GM13976 (cell line): Measurements from ENCODE around the gene NDOR1.
"Not testable (repeated sequence)": the region's sequence is repeated elsewhere in the genome, so short reads cannot be mapped to it uniquely, and the experiment has no call there.

Experiments
- DNase-seq: peaks from one replicate; pipeline ENCODE4 v3.0.0; 2012; ENCODE audit warnings: low spot score
- in situ Hi-C: fragments of 300-500 bp; cut with MboI; formaldehyde crosslinking; loops from one replicate; pipeline ENCODE4 v1.12.0; 2022; ENCODE audit warnings: low sequenced_read_pairs, mixed read lengths, inconsistent platforms; ENCODE audit not compliant: unreplicated experiment
- TF ChIP-seq, protein P1 (sequence below): IDR thresholded peaks from 2 replicates; pipeline ENCODE4 v1.5.1; 2012; ENCODE audit warnings: borderline replicate concordance, mild to moderate bottlenecking; ENCODE audit not compliant: insufficient read depth; ENCODE audit errors: extremely low read depth, missing control alignments, control extremely low read depth

NDOR1 gene

DNA sequence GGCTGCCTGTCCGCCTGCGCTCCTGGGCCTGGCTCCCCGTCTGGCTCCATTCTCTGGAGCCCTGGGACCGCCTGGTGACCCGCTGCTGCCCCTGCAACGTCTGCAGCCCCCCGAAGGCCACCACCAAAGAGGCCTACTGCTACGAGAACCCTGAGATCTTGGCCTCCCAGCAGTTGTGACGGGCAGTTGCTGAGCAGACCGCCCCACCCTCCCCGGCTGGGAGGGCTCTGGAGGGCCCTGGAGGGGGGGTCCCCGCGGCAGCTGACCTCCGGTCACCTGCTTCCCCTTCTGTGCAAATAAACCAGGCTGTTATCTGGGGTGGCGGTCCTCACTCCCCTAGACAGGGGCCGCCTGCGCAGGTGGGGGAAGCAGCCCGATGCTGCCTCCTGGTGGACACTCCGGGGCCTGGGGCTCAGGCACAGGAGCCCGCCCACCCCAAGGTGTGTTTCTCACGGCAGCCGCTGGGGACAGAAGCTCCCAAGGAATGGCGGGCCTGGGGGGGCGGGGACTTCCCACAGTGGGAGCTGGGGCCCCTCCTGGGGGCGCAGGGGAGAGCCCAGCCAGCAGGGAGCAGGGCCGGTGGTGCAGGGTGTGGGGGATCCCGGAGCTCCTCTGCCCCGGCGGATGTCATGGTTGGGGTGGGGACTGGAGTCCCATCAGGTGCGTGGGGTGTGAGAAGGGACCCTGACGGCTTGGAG is 30.9 kb downstream of the NDOR1 start:
- in situ Hi-C loops: no loop called here
- peak; percentile 97 for DNase-seq
- TF ChIP-seq, protein P1, sequence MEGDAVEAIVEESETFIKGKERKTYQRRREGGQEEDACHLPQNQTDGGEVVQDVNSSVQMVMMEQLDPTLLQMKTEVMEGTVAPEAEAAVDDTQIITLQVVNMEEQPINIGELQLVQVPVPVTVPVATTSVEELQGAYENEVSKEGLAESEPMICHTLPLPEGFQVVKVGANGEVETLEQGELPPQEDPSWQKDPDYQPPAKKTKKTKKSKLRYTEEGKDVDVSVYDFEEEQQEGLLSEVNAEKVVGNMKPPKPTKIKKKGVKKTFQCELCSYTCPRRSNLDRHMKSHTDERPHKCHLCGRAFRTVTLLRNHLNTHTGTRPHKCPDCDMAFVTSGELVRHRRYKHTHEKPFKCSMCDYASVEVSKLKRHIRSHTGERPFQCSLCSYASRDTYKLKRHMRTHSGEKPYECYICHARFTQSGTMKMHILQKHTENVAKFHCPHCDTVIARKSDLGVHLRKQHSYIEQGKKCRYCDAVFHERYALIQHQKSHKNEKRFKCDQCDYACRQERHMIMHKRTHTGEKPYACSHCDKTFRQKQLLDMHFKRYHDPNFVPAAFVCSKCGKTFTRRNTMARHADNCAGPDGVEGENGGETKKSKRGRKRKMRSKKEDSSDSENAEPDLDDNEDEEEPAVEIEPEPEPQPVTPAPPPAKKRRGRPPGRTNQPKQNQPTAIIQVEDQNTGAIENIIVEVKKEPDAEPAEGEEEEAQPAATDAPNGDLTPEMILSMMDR: peak; percentile 100

DNA sequence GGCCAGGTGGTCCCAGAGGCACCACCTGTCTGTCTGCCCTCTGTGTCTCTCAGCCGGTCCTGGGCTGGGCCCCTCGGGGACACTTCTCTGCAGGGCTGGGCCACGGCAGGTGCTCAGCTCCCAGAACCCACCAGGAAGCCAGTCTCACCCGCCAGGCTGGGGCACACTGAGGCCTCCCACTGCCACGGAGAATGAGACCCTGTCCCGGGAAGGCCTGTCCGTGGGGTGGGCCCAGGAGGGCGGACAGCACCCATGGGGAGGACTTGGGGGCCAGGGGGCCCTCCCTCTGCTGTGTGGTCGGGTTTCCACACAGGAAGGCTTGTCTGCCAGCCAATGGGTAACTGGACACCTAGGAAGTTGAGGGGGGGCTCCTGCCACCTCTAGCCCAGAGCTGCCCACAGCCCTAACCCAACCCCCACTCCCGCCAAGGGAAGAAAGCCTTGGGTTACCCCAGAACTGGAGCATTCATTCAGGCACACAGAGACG is 31.5 kb downstream of the NDOR1 start:
- TF ChIP-seq, protein P1: no peak
- DNase-seq: no peak
- in situ Hi-C loops: no loop called here

DNA sequence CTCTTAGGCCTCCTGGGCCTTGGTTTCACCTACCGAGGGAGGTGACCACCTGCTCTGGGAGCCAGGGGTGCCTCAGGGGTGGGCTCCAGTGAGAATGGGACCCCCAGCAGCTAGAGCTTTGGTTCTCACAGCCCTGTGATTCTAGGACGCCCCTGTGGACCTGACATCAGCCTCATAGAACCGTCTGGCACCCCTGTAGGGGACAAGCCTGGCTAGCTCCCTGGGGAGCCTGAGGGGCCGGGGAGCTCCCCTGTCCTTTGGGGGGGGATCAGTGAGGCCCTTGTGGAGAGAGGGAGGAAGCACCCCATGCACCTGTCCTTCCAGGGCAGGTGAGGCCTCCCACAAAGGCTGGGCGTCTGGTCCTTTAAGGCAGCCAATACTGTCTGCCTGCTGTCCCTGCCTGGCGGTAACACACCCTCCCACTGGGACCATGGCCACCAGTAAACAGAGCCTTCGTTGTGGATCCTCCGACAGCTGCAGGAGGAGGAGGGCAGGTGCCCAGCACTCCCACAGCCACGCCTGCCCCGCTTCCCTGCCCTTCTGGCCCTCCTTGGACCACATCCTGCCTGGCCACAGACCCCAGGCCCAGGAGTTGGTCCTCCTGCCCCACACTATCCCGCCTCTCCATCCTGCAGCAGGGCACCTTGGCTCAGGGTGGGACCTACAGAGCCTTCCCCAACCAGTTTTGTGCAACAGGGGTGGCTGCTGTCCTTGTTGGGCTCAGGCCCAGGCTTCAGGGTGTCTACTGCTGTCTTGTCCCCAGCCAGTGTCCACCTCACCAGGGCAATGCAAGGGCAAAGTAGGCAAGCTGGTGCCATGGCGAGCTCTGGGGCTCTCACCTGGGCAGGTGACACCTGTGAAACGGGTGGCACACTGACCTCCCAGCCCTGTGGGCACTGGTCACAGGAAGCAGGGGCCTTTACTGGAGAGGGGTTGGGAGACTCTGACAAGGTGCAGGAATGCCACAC is 32.5 kb downstream of the NDOR1 start:
- TF ChIP-seq, protein P1: no peak
- in situ Hi-C loops: no loop called here
- no peak for DNase-seq

DNA sequence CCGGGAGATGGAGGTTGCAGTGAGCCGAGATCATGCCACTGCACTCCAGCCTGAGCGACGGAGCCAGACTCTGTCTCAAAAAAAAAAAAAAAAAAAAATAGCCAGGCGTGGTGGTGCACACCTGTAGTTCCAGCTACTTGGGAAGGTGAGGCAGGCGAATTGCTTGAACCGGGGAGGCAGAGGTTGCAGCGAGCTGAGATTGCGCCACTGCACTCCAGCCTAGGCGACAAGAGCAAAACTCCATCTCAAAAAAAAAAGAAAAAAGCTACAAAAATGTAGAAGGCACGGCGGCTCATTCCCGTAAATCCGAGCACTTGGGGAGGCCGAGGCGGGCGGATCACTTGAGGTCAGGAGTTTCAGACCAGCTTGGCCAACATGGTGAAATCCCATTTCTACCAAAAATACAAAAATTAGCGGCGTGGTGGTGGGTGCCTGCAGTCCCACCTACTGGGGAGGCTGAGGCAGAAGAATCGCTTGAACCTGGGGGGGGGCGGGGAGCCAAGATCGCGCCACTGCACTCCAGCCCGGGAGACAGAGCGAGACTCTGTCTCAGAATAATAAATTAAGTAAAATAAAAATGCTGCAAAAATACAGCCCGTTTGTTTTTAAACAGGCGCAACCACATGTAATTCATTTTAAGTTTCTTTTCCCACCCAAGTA is 34.2 kb downstream of the NDOR1 start:
- in situ Hi-C loops, DNase-seq: not testable (repeated sequence)

DNA sequence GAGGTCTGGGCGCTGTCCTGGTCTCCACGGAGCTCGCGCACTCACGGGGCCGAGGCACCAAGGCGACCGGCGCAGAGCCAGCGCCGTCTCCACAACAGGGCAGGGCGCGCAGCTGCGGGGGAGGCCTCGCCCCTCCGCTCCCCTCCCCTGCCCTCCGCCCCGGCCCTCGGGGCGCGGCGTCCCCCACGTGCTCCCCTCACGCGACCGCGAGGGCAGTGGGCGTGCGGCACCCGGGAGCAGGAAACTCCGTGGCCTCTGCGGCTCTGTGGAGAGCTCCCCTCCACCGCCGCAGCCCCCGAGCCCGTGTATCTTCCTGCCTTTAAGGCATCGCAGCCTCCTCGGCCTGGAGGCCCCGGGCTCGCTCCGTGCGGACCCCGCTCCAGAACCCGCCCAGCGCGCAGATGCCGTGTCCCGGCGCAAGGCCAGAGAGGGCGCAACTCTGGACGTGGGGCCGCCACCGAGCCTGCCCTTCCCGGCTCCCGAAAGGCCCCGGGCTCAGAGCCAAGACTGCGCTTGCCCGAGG is 34.9 kb downstream of the NDOR1 start:
- DNase-seq: peak; percentile 75
- TF ChIP-seq, protein P1: no peak
- in situ Hi-C loops: no loop called here

DNA sequence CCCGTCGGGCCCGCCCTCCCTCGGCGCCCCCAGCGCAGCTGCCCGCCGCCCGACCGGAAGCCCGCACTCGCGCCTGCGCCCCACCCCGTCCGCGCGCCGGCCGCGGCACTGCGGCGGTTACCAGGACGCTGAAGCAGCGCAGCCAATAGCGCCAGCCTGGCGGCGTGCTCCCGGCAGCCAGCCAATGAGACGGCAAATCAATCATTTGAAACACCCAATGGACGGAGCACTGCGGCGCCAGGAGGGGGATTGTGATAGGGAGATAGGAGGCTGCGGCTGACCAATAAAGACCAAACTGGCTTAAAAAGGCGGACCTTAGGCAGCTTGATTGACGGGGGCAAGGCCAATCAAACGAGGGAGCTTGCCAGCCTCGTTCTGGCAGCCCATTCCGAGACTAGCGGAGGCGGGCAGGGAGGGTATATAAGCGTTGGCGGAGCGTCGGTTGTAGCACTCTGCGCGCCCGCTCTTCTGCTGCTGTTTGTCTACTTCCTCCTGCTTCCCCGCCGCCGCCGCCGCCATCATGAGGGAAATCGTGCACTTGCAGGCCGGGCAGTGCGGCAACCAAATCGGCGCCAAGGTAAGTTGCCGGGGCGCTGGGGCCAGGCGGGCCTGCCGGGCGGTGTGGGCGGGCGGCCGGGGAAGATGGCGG is 35.5 kb downstream of the NDOR1 start, which contains the start of gene TUBB4B:
Gene TUBB4B, plus strand, starts transcription at position 447 of the 649 bp plus-strand sequence. Its CDS starts 74 bp downstream, at position 521.
- TF ChIP-seq, protein P1: no peak
- in situ Hi-C loops: no loop called here
- peak; percentile 99 for DNase-seq
